ENCODE results near the gene SYT8.
"Not testable (repeated sequence)": the region's sequence is repeated elsewhere in the genome, so short reads cannot be mapped to it uniquely, and the experiment has no call there.

Gene SYT8

GRCh38 chr11:1834779-1835670 is at the start of gene SYT8:
SYT8 (plus strand) TSS chr11:1834990; CDS start chr11:1835106, 116 bp downstream.
- no peak for DNase-seq

- no peak for DNase-seq
Observed at GRCh38 chr11:1785749-1786413, 48.9 kb upstream of the SYT8 start.

- DNase-seq, result no peak
Observed at GRCh38 chr11:1786466-1786865, 48.3 kb upstream of the SYT8 start.

- no peak for DNase-seq
Observed at GRCh38 chr11:1791912-1792311, 42.9 kb upstream of the SYT8 start.

- DNase-seq, result no peak
Observed at GRCh38 chr11:1792461-1792860, 42.3 kb upstream of the SYT8 start.

- DNase-seq, result no peak
Observed at GRCh38 chr11:1793081-1793480, 41.7 kb upstream of the SYT8 start.

- no peak for DNase-seq
Observed at GRCh38 chr11:1796413-1797011, 38.3 kb upstream of the SYT8 start.

- DNase-seq, result no peak
Observed at GRCh38 chr11:1797391-1798125, 37.2 kb upstream of the SYT8 start.

GRCh38 chr11:1803246-1803645 is 31.5 kb upstream of the SYT8 start:
- DNase-seq, result no peak

GRCh38 chr11:1803835-1804519 is 30.8 kb upstream of the SYT8 start:
- not testable (repeated sequence) for DNase-seq

- DNase-seq, result no peak
Observed at GRCh38 chr11:1805525-1805924, 29.3 kb upstream of the SYT8 start.

- DNase-seq, result no peak
Observed at GRCh38 chr11:1807264-1807995, 27.4 kb upstream of the SYT8 start.

- no peak for DNase-seq
Observed at GRCh38 chr11:1810761-1811160, 24.0 kb upstream of the SYT8 start.

- DNase-seq, result no peak
Observed at GRCh38 chr11:1812274-1812673, 22.5 kb upstream of the SYT8 start.

- no peak for DNase-seq
Observed at GRCh38 chr11:1812801-1813200, 22.0 kb upstream of the SYT8 start.

GRCh38 chr11:1813356-1813755 is 21.4 kb upstream of the SYT8 start:
- DNase-seq, result not testable (repeated sequence)

- no peak for DNase-seq
Observed at GRCh38 chr11:1814691-1815090, 20.1 kb upstream of the SYT8 start.

- DNase-seq, result no peak
Observed at GRCh38 chr11:1815311-1815710, 19.5 kb upstream of the SYT8 start.

- DNase-seq, result no peak
Observed at GRCh38 chr11:1815751-1816150, 19.0 kb upstream of the SYT8 start.

GRCh38 chr11:1817000-1817399 is 17.8 kb upstream of the SYT8 start:
- no peak for DNase-seq

GRCh38 chr11:1817511-1817910 is 17.3 kb upstream of the SYT8 start:
- no peak for DNase-seq

- DNase-seq, result no peak
Observed at GRCh38 chr11:1819074-1819473, 15.7 kb upstream of the SYT8 start.
